WTC11 (cell line): Measurements from ENCODE around the gene NEK2. TPM values are rescaled to one million over a fixed set of nuclear protein-coding genes. Genes with fewer than 3 reads are reported as not detected.
"Not testable (repeated sequence)": the region's sequence is repeated elsewhere in the genome, so short reads cannot be mapped to it uniquely, and the experiment has no call there.

ENCODE experiments used
- ATAC-seq: fragments of 200-7000 bp; cut with Tn5 transposase; 2 replicates; pipeline ENCODE4 v1.10.0; 2021; ENCODE audit warnings: mild to moderate bottlenecking, moderate library complexity
- CTCF ChIA-PET: fragments of 300-600 bp; sonication (Branson Sonifier 250); formaldehyde crosslinking; loops from one replicate; lab custom pipeline; 2021; ENCODE audit warnings: antibody characterized with exemption; lab: Charles Lee
- POLR2A ChIA-PET: fragments of 350-600 bp; sonication (Branson Sonifier 250); formaldehyde crosslinking; loops from one replicate; lab custom pipeline; 2021; ENCODE audit warnings: antibody characterized with exemption; lab: Charles Lee
- DNase-seq: peaks from one replicate; pipeline ENCODE4 v3.0.0; 2021; ENCODE audit warnings: low spot score
- H3K27ac Mint-ChIP-seq: 2 replicates; pipeline ENCODE4 v1.8.0; 2021; ENCODE audit warnings: mixed read lengths
- H3K27me3 Mint-ChIP-seq: 2 replicates; pipeline ENCODE4 v1.8.0; 2021; ENCODE audit warnings: low read depth, mild to moderate bottlenecking, moderate library complexity, mixed read lengths
- H3K36me3 Mint-ChIP-seq: 2 replicates; pipeline ENCODE4 v1.8.0; 2021; ENCODE audit warnings: mixed read lengths
- H3K4me1 Mint-ChIP-seq: 2 replicates; pipeline ENCODE4 v1.8.0; 2022; ENCODE audit warnings: mixed read lengths
- H3K4me3 Mint-ChIP-seq: 2 replicates; pipeline ENCODE4 v1.8.0; 2021; ENCODE audit warnings: mild to moderate bottlenecking, moderate library complexity, mixed read lengths
- H3K9me3 Mint-ChIP-seq: 2 replicates; pipeline ENCODE4 v1.8.0; 2021; ENCODE audit warnings: mixed read lengths
- ATF3 ChIP-seq: sonication (generic); formaldehyde crosslinking; conservative IDR thresholded peaks from 2 replicates; pipeline ENCODE4 v1.8.1; 2022; ENCODE audit warnings: mild to moderate bottlenecking, missing genetic modification reagents
- CBFB ChIP-seq: sonication (generic); formaldehyde crosslinking; IDR thresholded peaks from 2 replicates; pipeline ENCODE4 v1.8.1; 2022; ENCODE audit warnings: mild to moderate bottlenecking, low read depth, missing genetic modification reagents
- CTCF ChIP-seq: fragments of 200-600 bp; IDR thresholded peaks from 2 replicates; pipeline ENCODE4 v1.8.0; 2022; ENCODE audit warnings: antibody characterized with exemption
- ETV6 ChIP-seq: sonication (generic); formaldehyde crosslinking; IDR thresholded peaks from 2 replicates; pipeline ENCODE4 v1.8.1; 2022; ENCODE audit warnings: mild to moderate bottlenecking, missing genetic modification reagents
- GABPB1 ChIP-seq: sonication (generic); formaldehyde crosslinking; IDR thresholded peaks from 2 replicates; pipeline ENCODE4 v1.8.1; 2023; ENCODE audit warnings: mild to moderate bottlenecking, missing genetic modification reagents
- GRHL2 ChIP-seq: fragments of 250-450 bp; sonication (Bioruptor Pico); IDR thresholded peaks from 2 replicates; pipeline ENCODE4 v1.8.0; 2022; ENCODE audit warnings: mild to moderate bottlenecking, moderate library complexity; ENCODE audit not compliant: insufficient replicate concordance, severe bottlenecking
- HMGA2 ChIP-seq: fragments of 250-450 bp; sonication (Bioruptor Pico); IDR thresholded peaks from 2 replicates; pipeline ENCODE4 v1.4.0; 2021; ENCODE audit warnings: mild to moderate bottlenecking, moderate library complexity
- JAZF1 ChIP-seq: fragments of 250-450 bp; sonication (Bioruptor Pico); IDR thresholded peaks from 2 replicates; pipeline ENCODE4 v1.9.0; 2021; ENCODE audit warnings: moderate library complexity, mild to moderate bottlenecking, inconsistent platforms
- MAX ChIP-seq: sonication (generic); formaldehyde crosslinking; IDR thresholded peaks from 2 replicates; pipeline ENCODE4 v1.8.0; 2022; ENCODE audit warnings: mild to moderate bottlenecking, missing genetic modification reagents
- NFYB ChIP-seq: sonication (generic); formaldehyde crosslinking; conservative IDR thresholded peaks from 2 replicates; pipeline ENCODE4 v1.8.0; 2022; ENCODE audit warnings: low read depth, missing genetic modification reagents
- NR2C2 ChIP-seq: sonication (generic); formaldehyde crosslinking; IDR thresholded peaks from 2 replicates; pipeline ENCODE4 v1.8.0; 2022; ENCODE audit warnings: mild to moderate bottlenecking, missing genetic modification reagents
- OVOL2 ChIP-seq: fragments of 250-450 bp; sonication (Bioruptor Pico); IDR thresholded peaks from 2 replicates; pipeline ENCODE4 v1.9.0; 2021; ENCODE audit warnings: mild to moderate bottlenecking, borderline replicate concordance
- TP53 ChIP-seq: sonication (generic); formaldehyde crosslinking; IDR thresholded peaks from 2 replicates; pipeline ENCODE4 v1.8.1; 2023; ENCODE audit warnings: mild to moderate bottlenecking, missing genetic modification reagents
- ZNF138 ChIP-seq: sonication (generic); formaldehyde crosslinking; conservative IDR thresholded peaks from 2 replicates; pipeline ENCODE4 v1.8.1; 2022; ENCODE audit warnings: mild to moderate bottlenecking, moderate library complexity, missing genetic modification reagents
- ZNF263 ChIP-seq: sonication (generic); formaldehyde crosslinking; IDR thresholded peaks from 2 replicates; pipeline ENCODE4 v1.8.1; 2022; ENCODE audit warnings: low read depth, mild to moderate bottlenecking, moderate library complexity, missing genetic modification reagents
- ZNF317 ChIP-seq: sonication (generic); formaldehyde crosslinking; IDR thresholded peaks from 2 replicates; pipeline ENCODE4 v1.8.1; 2023; ENCODE audit warnings: low read depth, mild to moderate bottlenecking, moderate library complexity, missing genetic modification reagents, borderline replicate concordance
- ZNF423 ChIP-seq: fragments of 250-450 bp; sonication (Bioruptor Pico); IDR thresholded peaks from 2 replicates; pipeline ENCODE4 v2.1.2; 2022; ENCODE audit warnings: mild to moderate bottlenecking, moderate library complexity
- ZSCAN18 ChIP-seq: fragments of 250-450 bp; sonication (Bioruptor Pico); IDR thresholded peaks from 2 replicates; pipeline ENCODE4 v2.1.2; 2022; ENCODE audit warnings: mild to moderate bottlenecking, moderate library complexity
- total RNA-seq: library from RNA; stranded (reverse); gene quantifications from 3 replicates; pipeline ENCODE4 v1.2.3, GENCODE V29; 2021

The NEK2 gene
- total RNA-seq, 1 experiment from 2014 or later, result 23.5 TPM

- TF ChIP-seq ZNF423 (CRISPR knock-in tag) (no peak), GABPB1 (peak; percentile 79), MAX (CRISPR knock-in tag) (no peak), HMGA2 (CRISPR knock-in tag) (no peak), ZNF138 (CRISPR knock-in tag) (no peak)
- DNase-seq (no peak), ATAC-seq (no peak)
- CTCF ChIA-PET, result interaction anchor here (0.6 to 0.7 kb wide), 2 partner anchors 24 to 142 kb away, joined by 3 read pairs; no protein-coding TSS in a partner anchor
- Mint-ChIP-seq H3K36me3 (no peaks in the 10 kb centered on the region), H3K27ac (no peak overlapping the region), H3K4me3 (no peak overlapping the region), H3K27me3 (no peaks in the 10 kb centered on the region), H3K4me1 (no peaks in the 10 kb centered on the region), H3K9me3 (peaks cover 7% of the 10 kb centered on the region; the same call in 1 of the 2 replicates)
- POLR2A ChIA-PET, result no interaction called here
These were observed 47.9 kb upstream of the NEK2 start for GRCh38 chr1:211723273-211723672.

- H3K27ac Mint-ChIP-seq, result no peak overlapping the region
- no peaks in the 10 kb centered on the region for H3K27me3 Mint-ChIP-seq
- CTCF ChIA-PET, result interaction anchor here (0.6 to 0.7 kb wide), 2 partner anchors 23 to 142 kb away, joined by 3 read pairs; no protein-coding TSS in a partner anchor
- no peaks in the 10 kb centered on the region for H3K4me1 Mint-ChIP-seq
- H3K36me3 Mint-ChIP-seq, result no peaks in the 10 kb centered on the region
- H3K9me3 Mint-ChIP-seq, result peaks cover 7% of the 10 kb centered on the region; the same call in 1 of the 2 replicates
- H3K4me3 Mint-ChIP-seq, result no peak overlapping the region
- ATAC-seq (no peak), DNase-seq (no peak)
- TF ChIP-seq ATF3 (no peak), GABPB1 (peak; percentile 61; the same call in 1 of the 2 replicates)
- POLR2A ChIA-PET, result no interaction called here
These were observed 47.1 kb upstream of the NEK2 start for GRCh38 chr1:211722277-211723175.

GRCh38 chr1:211716555-211716954 is 41.1 kb upstream of the NEK2 start:
- H3K27me3 Mint-ChIP-seq, H3K36me3 Mint-ChIP-seq, H3K4me1 Mint-ChIP-seq, POLR2A ChIA-PET, H3K27ac Mint-ChIP-seq, ATAC-seq, H3K9me3 Mint-ChIP-seq, H3K4me3 Mint-ChIP-seq, DNase-seq: not testable (repeated sequence)
- CTCF ChIA-PET, result interaction anchor here (1.2 kb wide), 1 partner anchor 739 kb away, joined by 3 read pairs; no protein-coding TSS in a partner anchor

GRCh38 chr1:211715971-211716370 is 40.5 kb upstream of the NEK2 start:
- no peak overlapping the region for H3K27ac Mint-ChIP-seq
- POLR2A ChIA-PET, result no interaction called here
- ATAC-seq (no peak), DNase-seq (no peak)
- H3K4me1 Mint-ChIP-seq, result no peaks in the 10 kb centered on the region
- H3K4me3 Mint-ChIP-seq, result no peak overlapping the region
- no peaks in the 10 kb centered on the region for H3K36me3 Mint-ChIP-seq
- no peak for TF ChIP-seq ZNF317 (CRISPR knock-in tag)
- no peak for TF ChIP-seq NFYB (CRISPR knock-in tag)
- TF ChIP-seq CBFB (CRISPR knock-in tag), result no peak
- TF ChIP-seq ZNF263 (CRISPR knock-in tag), result no peak
- TF ChIP-seq GRHL2 (CRISPR knock-in tag), result no peak
- TF ChIP-seq ETV6 (CRISPR knock-in tag), result no peak
- no peak for TF ChIP-seq ZSCAN18 (CRISPR knock-in tag)
- no peak for TF ChIP-seq JAZF1 (CRISPR knock-in tag)
- no peak for TF ChIP-seq TP53
- TF ChIP-seq NR2C2 (CRISPR knock-in tag), result no peak
- no peak for TF ChIP-seq OVOL2
- no peak for TF ChIP-seq CTCF
- CTCF ChIA-PET, result interaction anchor here (1.2 kb wide), 1 partner anchor 740 kb away, joined by 3 read pairs; no protein-coding TSS in a partner anchor
- peaks cover 4% of the 10 kb centered on the region; the same call in 1 of the 2 replicates for H3K9me3 Mint-ChIP-seq
- H3K27me3 Mint-ChIP-seq, result no peaks in the 10 kb centered on the region
